Lower leg skin (tissue), 4 donors: ENCODE results near the gene NBAS. TPM values are rescaled to one million over a fixed set of nuclear protein-coding genes. Genes with fewer than 3 reads are reported as not detected.

Source experiments
- DNase-seq, 2 donors: peaks; one replicate each; pipeline ENCODE4 v3.0.0-alpha.2; 2019; ENCODE audit warnings: low spot score in 2 of 2
- H3K4me3 ChIP-seq: fragments of 200-600 bp; sonication (generic); 2 replicates; pipeline ENCODE4 v1.5.1; 2017; ENCODE audit warnings: mild to moderate bottlenecking, low read depth; ENCODE audit not compliant: poor library complexity, severe bottlenecking
- CTCF ChIP-seq, 3 donors: fragments of 450-650 bp; IDR thresholded peaks; one replicate each; pipeline ENCODE4 v1.5.1; 2016; ENCODE audit warnings: antibody characterized with exemption in 3 of 3, mild to moderate bottlenecking in 3 of 3, moderate library complexity in 2 of 3
- POLR2A ChIP-seq, 2 donors: fragments of 450-650 bp; IDR thresholded peaks; one replicate each; pipeline ENCODE4 v1.6.1; 2016 to 2017; ENCODE audit warnings: antibody characterized with exemption in 2 of 2, mild to moderate bottlenecking in 1 of 2, moderate library complexity in 1 of 2
- WGBS, 2 donors: methylation state at CpG; one replicate each; pipeline ENCODE4 v1.1.5; 2018; 5-methylcytosine and 5-hydroxymethylcytosine counted together
- intact Hi-C: fragments of 100-400 bp; cut with DNase I; formaldehyde crosslinking; loops from one replicate; pipeline ENCODE4 v1.15.0; 2023; ENCODE audit warnings: low total_unique reads
- total RNA-seq, 4 donors: library from RNA; depleted of rRNA; stranded (reverse); fragments of >200 nt; gene quantifications; one replicate each; pipeline ENCODE4 v1.1.0, GENCODE V29; 2016

The NBAS gene
- total RNA-seq, 4 donors from 2014 or later, result 26.6 to 40.2 (median 38.3) TPM

GRCh38 chr2:15298770-15299169 is 262.4 kb downstream of the NBAS start:
- no peak overlapping the region for H3K4me3 ChIP-seq
- no peak for DNase-seq
- intact Hi-C loops, result no loop called here
- 81 to 84% methylated on average over 8 of the region's 8 CpGs for WGBS, 2 donors
- TF ChIP-seq CTCF (IDR thresholded peaks at IDR 0.05) (no peak), POLR2A (IDR thresholded peaks at IDR 0.05) (no peak)

- intact Hi-C loops, result no loop called here
- TF ChIP-seq CTCF (IDR thresholded peaks at IDR 0.05) (no peak), POLR2A (IDR thresholded peaks at IDR 0.05) (no peak)
These were observed 267.7 kb downstream of the NBAS start for GRCh38 chr2:15293262-15293937.

DNA sequence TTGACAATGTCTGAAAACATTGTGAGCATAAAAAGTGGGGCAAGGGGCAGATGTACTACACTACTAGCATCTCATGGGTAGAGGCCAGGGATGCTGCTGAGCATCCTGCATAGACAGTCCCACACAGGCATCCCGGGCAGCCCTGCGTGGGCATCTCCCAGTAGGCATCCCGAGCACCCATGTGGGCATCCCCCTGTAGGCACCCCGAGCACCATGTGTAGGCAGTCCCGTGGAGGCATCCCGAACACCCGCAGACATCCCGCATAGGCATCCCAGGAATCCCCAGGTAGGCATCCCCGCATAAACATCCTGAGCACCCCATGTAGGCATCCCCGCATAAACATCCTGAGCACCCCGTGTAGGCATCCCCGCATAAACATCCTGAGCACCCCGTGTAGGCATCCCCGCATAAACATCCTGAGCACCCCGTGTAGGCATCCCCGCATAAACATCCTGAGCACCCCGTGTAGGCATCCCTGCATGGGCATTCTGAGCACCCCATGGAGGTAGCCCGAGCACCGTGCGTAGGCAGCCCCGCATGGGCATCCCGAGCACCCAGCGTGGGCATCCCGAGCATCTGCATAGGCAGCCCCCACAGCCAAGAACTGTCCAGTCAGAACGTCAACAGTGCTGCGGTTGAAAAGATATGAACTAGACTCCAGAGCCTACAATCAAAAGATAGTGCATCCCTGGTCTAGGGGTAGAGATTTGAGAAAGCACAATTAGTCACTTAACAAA is 273.5 kb downstream of the NBAS start:
- intact Hi-C loops, result no loop called here
- no peak overlapping the region for H3K4me3 ChIP-seq
- no peak for DNase-seq
- WGBS, 2 donors, result 96% methylated on average over 23 to 26 of the region's 26 CpGs
- TF ChIP-seq POLR2A (IDR thresholded peaks at IDR 0.05), result no peak
- TF ChIP-seq CTCF (IDR thresholded peaks at IDR 0.05), result no peak

More at GRCh38 chr2:15293262-15293937, 267.7 kb downstream of the NBAS start:
- no peak overlapping the region for H3K4me3 ChIP-seq
- no peak for DNase-seq
- WGBS, 2 donors, result 90 to 95% methylated on average over 3 of the region's 3 CpGs

- no peak for DNase-seq
- WGBS, 2 donors, result 70 to 79% methylated on average over 1 of the region's 1 CpG
- no peak overlapping the region for H3K4me3 ChIP-seq
- intact Hi-C loops, result no loop called here
- no peak for TF ChIP-seq CTCF (IDR thresholded peaks at IDR 0.05)
- no peak for TF ChIP-seq POLR2A (IDR thresholded peaks at IDR 0.05)
These were observed 276.5 kb downstream of the NBAS start for GRCh38 chr2:15284614-15285013.

- no peak overlapping the region for H3K4me3 ChIP-seq
- TF ChIP-seq POLR2A (IDR thresholded peaks at IDR 0.05) (no peak), CTCF (IDR thresholded peaks at IDR 0.05) (no peak)
- DNase-seq, result no peak
- WGBS, 2 donors, result 71 to 94% methylated on average over 2 of the region's 2 CpGs
- intact Hi-C loops, result no loop called here
These were observed 279.5 kb downstream of the NBAS start for GRCh38 chr2:15281681-15282080.
